HepG2 (cell line): ENCODE results near the gene LUC7L. TPM values are rescaled to one million over a fixed set of nuclear protein-coding genes. Genes with fewer than 3 reads are reported as not detected.

Source experiments
- ATAC-seq: fragments of 200-7000 bp; cut with Tn5 transposase; 3 replicates; pipeline ENCODE4 v1.9.1; 2020; ENCODE audit warnings: mild to moderate bottlenecking, moderate library complexity
- BruUV-seq: library from RNA; stranded (reverse); fragments of 400-500 nt; replicated peaks from 2 replicates; lab custom pipeline; 2021; lab: Mats Ljungman, UMichigan
- CTCF ChIA-PET: fragments of 300-600 bp; formaldehyde crosslinking; extraction: SDS; loops from one replicate; lab custom pipeline; 2021; ENCODE audit warnings: low total read pairs, inconsistent platforms, low intra/inter-chr PET ratio; lab: Yijun Ruan, JAX
- POLR2A ChIA-PET: fragments of 350-600 bp; sonication (Branson Sonifier 250); formaldehyde crosslinking; loops from one replicate; lab custom pipeline; 2020; ENCODE audit warnings: antibody characterized with exemption, inconsistent platforms; lab: Yijun Ruan, JAX
- DNase-seq: peaks from one replicate; pipeline ENCODE4 v3.0.0-alpha.2; 2015; ENCODE audit warnings: low spot score
- FAIRE-seq: peaks from 3 replicates; lab custom pipeline; 2011; peaks lifted over from hg19 to GRCh38; lab: Jason Lieb, UNC
- H2AFZ ChIP-seq: one replicate; pipeline ENCODE4 v1.6.1; 2011; ENCODE audit warnings: low read length, inconsistent platforms
- H3K27ac ChIP-seq: fragments of 300-600 bp; 3 replicates; pipeline ENCODE4 v1.8.0; 2011; ENCODE audit warnings: mixed run types, mild to moderate bottlenecking, mixed read lengths, low read length, inconsistent platforms; ENCODE audit not compliant: insufficient read depth; ENCODE audit errors: extremely low read length
- H3K27me3 ChIP-seq, 2 experiments: fragments of 200-600 bp in 1 of 2; 2 replicates in 1 of 2; 3 replicates in 1 of 2; pipeline versions ENCODE4 v1.6.0 to v1.8.0; 2011; ENCODE audit warnings: low read length in 2 of 2, mild to moderate bottlenecking in 2 of 2, moderate library complexity in 2 of 2, inconsistent platforms in 1 of 2; ENCODE audit not compliant: insufficient read depth in 2 of 2, control insufficient read depth in 1 of 2
- H3K36me3 ChIP-seq, 2 experiments: fragments of 200-600 bp in 1 of 2; replicated peaks in 1 of 2; 2 replicates in 1 of 2; 3 replicates in 1 of 2; pipeline versions ENCODE4 v1.5.1 to v1.8.0; 2011; ENCODE audit warnings: low read length in 2 of 2, inconsistent platforms in 1 of 2; ENCODE audit not compliant: insufficient read depth in 2 of 2, control insufficient read depth in 1 of 2
- H3K4me1 ChIP-seq: 2 replicates; pipeline ENCODE4 v1.5.1; 2012; ENCODE audit warnings: low read length, inconsistent platforms; ENCODE audit not compliant: insufficient read depth
- H3K4me2 ChIP-seq: 2 replicates; pipeline ENCODE4 v1.6.0; 2011; ENCODE audit warnings: low read depth, low read length, inconsistent platforms
- H3K4me3 ChIP-seq, 3 experiments: fragments of 200-600 bp in 1 of 3; sonication (generic), shearing (Covaris generic) in 1 of 3; replicated peaks in 1 of 3; 2 replicates each; pipeline ENCODE4 v1.5.1; 2011 to 2016; ENCODE audit warnings: low read length in 3 of 3, inconsistent platforms in 2 of 3, low read depth in 2 of 3, mild to moderate bottlenecking in 2 of 3, control low read depth in 1 of 3, mixed read lengths in 1 of 3; ENCODE audit not compliant: insufficient read depth in 1 of 3
- H3K79me2 ChIP-seq: one replicate; pipeline ENCODE4 v1.6.1; 2011; ENCODE audit warnings: low read length, inconsistent platforms; ENCODE audit not compliant: insufficient read depth
- H3K9ac ChIP-seq: 2 replicates; pipeline ENCODE4 v1.6.0; 2011; ENCODE audit warnings: mild to moderate bottlenecking, low read depth, low read length, inconsistent platforms; ENCODE audit not compliant: insufficient read depth
- H3K9me3 ChIP-seq: 2 replicates; pipeline ENCODE4 v1.5.1; 2012; ENCODE audit warnings: mild to moderate bottlenecking, low read length
- H4K20me1 ChIP-seq: 2 replicates; pipeline ENCODE4 v1.6.0; 2011; ENCODE audit warnings: inconsistent platforms, mild to moderate bottlenecking, low read length, moderate library complexity; ENCODE audit not compliant: insufficient read depth
- AFF4 ChIP-seq: sonication (generic); formaldehyde crosslinking; IDR thresholded peaks from 2 replicates; pipeline ENCODE4 v1.4.0; 2020; ENCODE audit warnings: missing genetic modification reagents
- DNMT1 ChIP-seq: sonication (generic); formaldehyde crosslinking; IDR thresholded peaks from 2 replicates; pipeline ENCODE4 v1.5.1; 2020; ENCODE audit warnings: mild to moderate bottlenecking, missing genetic modification reagents
- DPF2 ChIP-seq: sonication (generic); formaldehyde crosslinking; IDR thresholded peaks from 2 replicates; pipeline ENCODE4 v1.4.0; 2020; ENCODE audit warnings: mild to moderate bottlenecking, low read depth, missing genetic modification reagents, borderline replicate concordance
- FLYWCH1 ChIP-seq: sonication (generic); formaldehyde crosslinking; IDR thresholded peaks from 2 replicates; pipeline ENCODE4 v1.8.1; 2023; ENCODE audit warnings: mild to moderate bottlenecking, missing genetic modification reagents
- HOXA9 ChIP-seq: sonication (generic); formaldehyde crosslinking; IDR thresholded peaks from 2 replicates; pipeline ENCODE4 v1.8.1; 2022; ENCODE audit warnings: missing genetic modification reagents, mild to moderate bottlenecking, moderate library complexity, borderline replicate concordance
- IRF1 ChIP-seq: sonication (generic); formaldehyde crosslinking; IDR thresholded peaks from 2 replicates; pipeline ENCODE4 v1.4.0; 2020; ENCODE audit warnings: low read depth, mild to moderate bottlenecking, missing genetic modification reagents
- PAX8 ChIP-seq: sonication (generic); formaldehyde crosslinking; IDR thresholded peaks from 2 replicates; pipeline ENCODE4 v1.8.0; 2022; ENCODE audit warnings: mild to moderate bottlenecking, missing genetic modification reagents, borderline replicate concordance
- ZMAT5 ChIP-seq: sonication (generic); formaldehyde crosslinking; IDR thresholded peaks from 2 replicates; pipeline ENCODE4 v1.5.0; 2020; ENCODE audit warnings: mild to moderate bottlenecking, low read depth, missing genetic modification reagents, borderline replicate concordance
- ZNF12 ChIP-seq: sonication (generic); formaldehyde crosslinking; IDR thresholded peaks from 2 replicates; pipeline ENCODE4 v1.5.0; 2020; ENCODE audit warnings: missing genetic modification reagents
- ZNF382 ChIP-seq: sonication (generic); formaldehyde crosslinking; IDR thresholded peaks from 2 replicates; pipeline ENCODE4 v1.5.0; 2020; ENCODE audit warnings: missing genetic modification reagents, mild to moderate bottlenecking, borderline replicate concordance
- ZNF691 ChIP-seq: sonication (generic); formaldehyde crosslinking; IDR thresholded peaks from 2 replicates; pipeline ENCODE4 v1.4.0; 2020; ENCODE audit warnings: missing genetic modification reagents, low read depth, mild to moderate bottlenecking, borderline replicate concordance
- WGBS: methylation state at CpG from one replicate; pipeline ENCODE4 v1.1.6; 2017; ENCODE audit warnings: low lambda C conversion rate; 5-methylcytosine and 5-hydroxymethylcytosine counted together
- in situ Hi-C: cut with HindIII; loops from 2 replicates; pipeline ENCODE4 v1.10.0; 2017; ENCODE audit warnings: low pct_unique_long_range_greater_than_20kb; ENCODE audit not compliant: extremely low pct_ligation_motif_present
- intact Hi-C: fragments of 100-400 bp; cut with micrococcal nuclease; formaldehyde crosslinking; loops from one replicate; pipeline ENCODE4 v1.10.0; 2022; ENCODE audit not compliant: unreplicated experiment
- polyA plus RNA-seq, 8 experiments: library from polyadenylated mRNA; depleted of rRNA in 3 of 8; stranded (reverse) in 7 of 8; unstranded in 1 of 8; fragments of >200 nt; fragmentation: Illumina TruSeq in 4 of 8; extraction: Trizol in 4 of 8; gene quantifications; 2 replicates each; pipeline versions ENCODE4 v1.2.1 to v1.2.3, GENCODE V29; 2011 to 2016; ENCODE audit warnings: low read depth in 4 of 8, missing spikeins in 1 of 8, mixed read lengths in 1 of 8; ENCODE audit not compliant: insufficient read depth in 1 of 8
- total RNA-seq, 5 experiments: library from RNA; depleted of rRNA; stranded (reverse); fragments of >200 nt; fragmentation: Illumina TruSeq; extraction: Trizol; gene quantifications; 2 replicates each; pipeline ENCODE4 v1.2.3, GENCODE V29; 2016; ENCODE audit warnings: low read depth in 1 of 5

LUC7L gene
- total and polyA plus RNA-seq, 2 of the 13 experiments (the other 11 are each of a cell fraction or from before 2014, with no cell fraction given): 48.7 to 56.9 TPM

GRCh38 chr16:263182-263774, 34.0 kb upstream of the LUC7L start:
- FAIRE-seq: no peak
- H4K20me1 ChIP-seq: no peaks in the 10 kb centered on the region
- no peak overlapping the region for H3K4me3 ChIP-seq
- CTCF ChIA-PET: no interaction called here
- TF ChIP-seq HOXA9 (no peak), ZNF12 (no peak), FLYWCH1 (CRISPR knock-in tag) (no peak), ZMAT5 (CRISPR knock-in tag) (no peak), ZNF691 (CRISPR knock-in tag) (no peak)
- no peaks in the 10 kb centered on the region for H3K27me3 ChIP-seq
- H3K27ac ChIP-seq: no peak overlapping the region
- intact Hi-C loops (no loop called here), in situ Hi-C loops (no loop called here)
- 98% methylated on average over 22 of the region's 35 CpGs for WGBS
- H3K79me2 ChIP-seq: no peaks in the 10 kb centered on the region
- no peaks in the 10 kb centered on the region for H3K9me3 ChIP-seq
- no peak overlapping the region for H3K9ac ChIP-seq
- no peak for DNase-seq
- POLR2A ChIA-PET: no interaction called here
- no peak overlapping the region for H3K4me2 ChIP-seq
- no peak overlapping the region for H2AFZ ChIP-seq
- H3K4me1 ChIP-seq: peaks cover 6% of the 10 kb centered on the region
- peaks cover 13 to 25% of the 10 kb centered on the region in 2 experiments; a peak in 4 of 5 replicates for H3K36me3 ChIP-seq
- ATAC-seq: no peak
- BruUV-seq: no TSS peak

GRCh38 chr16:262121-262745, 33.0 kb upstream of the LUC7L start:
- H3K9me3 ChIP-seq: no peaks in the 10 kb centered on the region
- H2AFZ ChIP-seq: no peak overlapping the region
- peaks cover 13 to 25% of the 10 kb centered on the region in 2 experiments; a peak in 4 of 5 replicates for H3K36me3 ChIP-seq
- H3K4me3 ChIP-seq: no peak overlapping the region
- no peaks in the 10 kb centered on the region for H3K27me3 ChIP-seq
- no TSS peak for BruUV-seq
- H3K27ac ChIP-seq: no peak overlapping the region
- intact Hi-C loops (no loop called here), in situ Hi-C loops (no loop called here)
- POLR2A ChIA-PET: no interaction called here
- DNase-seq (no peak), ATAC-seq (no peak), FAIRE-seq (no peak)
- no peaks in the 10 kb centered on the region for H3K4me1 ChIP-seq
- WGBS: 97% methylated on average over 23 of the region's 29 CpGs
- no peak overlapping the region for H3K9ac ChIP-seq
- no peak overlapping the region for H3K4me2 ChIP-seq
- CTCF ChIA-PET: no interaction called here
- no peaks in the 10 kb centered on the region for H4K20me1 ChIP-seq
- H3K79me2 ChIP-seq: no peaks in the 10 kb centered on the region
- no peak for TF ChIP-seq PAX8 (CRISPR knock-in tag)
- no peak for TF ChIP-seq ZNF382 (CRISPR knock-in tag)
- TF ChIP-seq AFF4 (CRISPR knock-in tag): no peak
- TF ChIP-seq DPF2: no peak
- TF ChIP-seq DNMT1 (CRISPR knock-in tag): no peak
- TF ChIP-seq IRF1: no peak
